Pons (tissue), 1 donor: Measurements from ENCODE around the gene SMIM9.
A peak's percentile ranks its signal among the peaks of the same experiment; 100 is the strongest.

Experiments used
- DNase-seq: peaks from one replicate; pipeline ENCODE4 v3.0.0-alpha.2; 2016; ENCODE audit warnings: low spot score

SMIM9 gene

DNA sequence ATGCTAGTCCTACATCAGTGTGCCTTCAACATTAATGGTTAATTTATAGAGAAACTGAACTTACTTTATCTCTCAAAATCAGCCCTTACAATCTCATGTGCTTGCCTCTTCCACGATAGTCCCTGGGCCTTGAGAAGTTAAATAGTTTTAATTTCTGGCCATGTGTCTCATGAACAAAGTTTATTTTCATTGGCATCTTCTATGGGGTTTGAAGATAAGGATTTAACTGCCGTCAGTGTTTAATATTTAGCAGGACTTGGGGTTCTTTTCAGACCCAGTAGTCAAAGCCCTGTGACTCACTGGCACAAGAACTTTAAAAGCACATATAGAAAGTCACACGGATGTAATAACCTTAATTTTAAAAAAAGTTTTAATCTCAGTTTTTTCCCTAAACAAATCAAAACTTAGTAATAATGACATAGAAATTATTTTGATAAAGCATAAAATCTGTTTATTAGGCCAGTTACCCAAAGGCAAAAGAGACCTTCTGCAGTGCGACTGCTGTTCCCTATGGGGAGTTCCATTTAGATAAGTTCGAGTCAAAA is 19.1 kb downstream of the SMIM9 start:
- no peak for DNase-seq

DNA sequence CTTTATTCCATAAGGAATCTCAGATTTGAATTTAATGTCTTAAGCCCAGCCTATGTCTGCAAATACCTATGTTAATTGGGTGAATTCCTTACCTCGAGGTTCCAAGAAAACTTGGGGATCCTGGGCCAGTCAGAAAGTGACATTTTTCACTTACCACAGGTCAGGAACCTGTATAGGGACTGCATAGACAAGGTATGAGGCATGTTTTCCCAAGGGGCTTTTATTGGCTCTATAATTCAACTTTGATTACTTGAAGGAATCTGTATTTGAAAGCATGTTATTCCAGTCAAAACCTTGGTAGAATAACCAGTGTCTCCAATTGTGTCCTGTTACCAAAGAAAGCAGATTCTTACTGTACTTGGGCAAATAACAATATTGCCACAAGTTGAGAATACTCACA is 20.7 kb downstream of the SMIM9 start:
- DNase-seq: no peak

DNA sequence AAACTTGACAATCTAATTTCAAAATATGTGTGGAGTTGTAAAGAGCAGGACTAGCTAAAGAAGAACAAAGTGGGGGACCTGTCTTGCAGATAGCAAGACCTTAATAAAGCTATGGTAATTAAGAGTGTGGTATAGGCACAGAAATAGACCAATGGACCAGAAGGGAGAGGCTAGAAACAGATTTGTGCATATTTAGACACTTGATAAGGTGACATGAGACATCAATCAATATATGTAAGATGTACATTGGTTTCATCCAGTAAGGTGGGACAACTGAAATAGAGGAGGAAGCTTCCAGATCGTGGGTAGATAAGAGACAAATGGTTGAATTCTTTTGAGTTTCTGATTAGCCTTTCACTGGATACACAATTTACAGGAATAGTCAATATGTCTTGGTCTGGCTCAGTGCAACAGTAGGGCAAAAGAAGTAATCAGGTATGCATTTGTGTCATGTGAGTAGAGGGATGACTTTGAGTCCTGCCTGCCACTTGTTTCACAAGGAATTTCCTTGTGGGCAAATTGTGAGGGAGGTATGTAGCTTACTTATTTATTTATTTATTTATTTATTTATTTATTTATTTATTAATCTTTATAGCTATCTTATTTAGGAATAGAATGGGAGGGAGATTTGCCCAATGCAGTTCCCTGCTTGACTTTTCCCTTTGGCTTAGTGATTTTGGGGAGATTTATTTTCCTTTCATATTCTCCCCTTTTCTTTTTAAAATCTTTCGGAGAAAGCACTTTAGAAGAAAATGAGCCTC is 21.9 kb downstream of the SMIM9 start:
- no peak for DNase-seq

DNA sequence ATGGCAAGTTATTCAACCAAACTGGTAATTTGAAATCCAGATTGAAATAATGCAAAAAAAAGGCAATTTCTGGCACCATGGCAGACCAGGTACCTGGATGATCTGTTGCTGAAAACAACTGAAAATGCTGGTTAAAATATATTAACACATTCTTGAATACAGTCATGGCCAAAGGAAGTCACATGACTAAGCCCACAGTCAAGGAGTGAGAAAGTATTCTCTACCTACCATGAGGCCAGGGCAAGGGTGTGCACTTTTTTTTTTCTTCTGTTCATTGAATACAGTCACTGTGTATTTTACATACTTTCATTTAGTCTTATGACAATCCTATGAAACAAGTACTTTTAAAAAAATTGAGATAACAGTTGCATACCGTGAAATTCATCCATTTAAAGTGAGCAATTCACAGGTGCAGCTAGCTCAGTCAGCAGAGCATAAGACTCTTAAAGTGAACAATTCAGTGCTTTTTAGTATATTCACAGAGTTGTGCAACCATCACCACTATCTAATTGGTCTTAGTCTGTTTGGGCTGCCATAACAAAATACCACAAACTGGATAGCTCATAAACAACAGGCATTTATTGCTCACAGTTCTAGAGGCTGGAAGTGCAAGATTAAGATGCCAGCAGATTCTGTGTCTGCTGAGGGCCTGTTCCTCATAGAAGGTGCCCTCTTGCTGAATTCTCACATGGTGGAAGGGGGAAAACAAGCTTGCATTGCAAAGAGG is 24.4 kb downstream of the SMIM9 start:
- no peak for DNase-seq

DNA sequence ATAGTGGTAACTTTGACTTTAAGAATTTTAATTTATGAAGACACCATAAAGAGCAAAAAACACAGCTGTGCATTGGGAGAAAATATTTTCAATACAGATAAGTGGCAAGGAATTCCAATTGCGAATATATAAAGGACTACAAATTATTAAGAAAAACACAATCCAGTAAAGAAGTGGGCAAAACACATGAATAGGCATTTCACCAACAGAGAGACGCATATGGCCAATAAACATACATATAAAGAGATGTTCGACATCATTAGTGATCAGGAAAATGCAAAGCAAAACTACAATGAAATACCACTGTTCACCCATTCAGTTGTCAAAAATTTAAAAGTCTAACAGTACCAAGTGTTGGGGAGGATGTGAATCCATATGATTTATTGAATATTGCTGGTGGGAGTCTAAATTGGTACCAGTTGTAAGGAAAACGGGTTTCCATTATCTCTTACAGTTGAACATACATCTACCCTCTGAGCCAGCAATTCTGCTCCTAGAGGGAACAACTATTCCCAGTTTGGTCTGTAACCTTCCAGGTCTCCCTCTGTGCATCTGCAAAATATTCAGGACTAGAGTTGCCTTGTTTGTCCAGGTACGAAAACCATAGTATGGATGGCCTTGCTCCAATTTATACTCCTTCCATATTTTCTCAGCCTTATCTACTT is 27.5 kb downstream of the SMIM9 start:
- DNase-seq: no peak

DNA sequence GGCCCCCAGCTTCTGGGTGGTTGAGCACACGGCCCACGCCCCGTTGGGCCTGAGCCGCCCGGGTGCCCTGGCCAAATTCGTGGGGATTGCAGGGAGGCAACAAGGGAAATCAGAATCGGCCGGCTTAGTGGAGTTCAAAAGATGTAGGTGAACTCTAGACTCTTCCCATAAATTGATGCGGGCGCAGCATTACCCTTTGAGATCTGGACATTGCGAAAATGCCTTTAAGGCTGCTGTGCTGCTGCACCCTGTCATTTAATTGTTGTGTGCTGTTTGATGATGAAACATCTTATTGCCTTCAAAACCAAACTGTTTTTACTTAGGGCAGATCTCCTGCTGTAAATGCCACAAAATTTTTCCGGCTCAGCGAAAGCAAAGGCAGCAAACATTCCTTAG is 28.8 kb downstream of the SMIM9 start:
- DNase-seq: peak; percentile 14

DNA sequence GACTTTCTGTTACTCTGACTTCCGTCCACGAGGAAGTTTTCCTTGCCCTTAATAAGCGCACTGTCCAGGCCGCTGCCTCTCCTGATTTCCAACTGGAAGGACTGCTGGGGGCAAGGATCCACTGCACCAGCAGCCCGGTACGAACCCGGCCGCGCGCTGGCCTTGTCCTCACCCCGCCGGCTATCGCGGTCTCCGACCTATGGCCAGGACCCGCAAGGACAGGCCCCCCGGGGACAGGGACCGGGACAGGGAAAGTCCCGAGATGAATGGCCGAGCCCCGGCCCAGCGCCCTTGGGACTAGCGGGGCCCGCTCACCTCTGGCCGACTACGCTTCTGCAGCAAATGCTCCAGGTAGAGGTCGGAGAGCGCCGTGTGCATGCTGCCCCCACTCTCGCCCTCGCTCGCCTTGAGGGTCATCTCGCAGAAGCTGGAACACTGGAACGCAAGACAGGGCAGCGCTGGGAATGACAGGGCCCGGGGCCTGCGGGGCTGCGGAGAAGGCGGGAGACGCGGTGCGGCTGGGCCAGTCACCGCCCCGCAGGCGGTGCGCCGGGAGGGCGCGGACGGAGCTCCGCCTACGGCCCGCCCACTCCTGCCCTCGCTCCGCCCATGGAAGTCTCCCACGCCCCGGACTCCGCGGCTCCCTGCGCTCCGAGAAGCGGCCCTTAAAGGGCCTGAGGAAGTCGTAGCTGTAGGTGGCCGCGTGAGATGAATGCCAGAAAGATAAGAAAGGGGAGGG is 29.3 kb downstream of the SMIM9 start, which contains the start of gene MPP1:
MPP1 (minus strand) TSS at position 529 of the 739 bp plus-strand sequence; CDS start at position 417, 112 bp downstream.
- DNase-seq: peak; percentile 62

DNA sequence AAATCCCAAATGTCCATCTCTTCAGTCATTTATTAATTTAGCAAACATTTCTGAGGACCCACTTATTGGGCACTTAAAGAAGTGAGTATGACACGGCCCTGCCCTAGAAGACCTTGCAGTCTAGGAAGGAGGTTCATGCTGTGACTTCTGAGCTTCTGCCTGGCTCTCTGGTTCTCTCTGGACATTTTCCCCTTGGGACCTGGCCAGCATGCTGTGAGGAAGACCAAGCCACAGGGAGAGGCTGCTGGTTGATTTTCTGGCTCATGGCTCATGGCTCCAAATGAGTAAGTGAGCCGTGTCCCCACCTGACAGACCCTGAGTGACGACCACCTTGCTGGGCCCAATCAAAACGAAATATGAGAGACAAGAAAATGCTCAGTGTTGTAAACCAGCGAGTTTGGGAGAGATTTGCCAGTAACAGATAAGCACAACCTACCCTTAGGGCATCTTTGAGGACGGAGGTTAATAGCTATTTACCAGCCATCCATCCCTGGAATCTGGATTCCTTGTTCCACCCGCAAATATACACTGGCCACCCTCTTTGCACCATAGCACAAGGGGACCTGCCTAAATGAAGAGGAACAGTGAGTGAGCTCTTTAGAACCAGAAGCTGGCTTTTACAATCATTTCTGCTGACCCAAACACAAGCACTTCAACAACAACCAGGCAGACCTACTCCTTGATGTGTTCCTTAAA is 30.1 kb downstream of the SMIM9 start:
- peak; percentile 12 for DNase-seq

DNA sequence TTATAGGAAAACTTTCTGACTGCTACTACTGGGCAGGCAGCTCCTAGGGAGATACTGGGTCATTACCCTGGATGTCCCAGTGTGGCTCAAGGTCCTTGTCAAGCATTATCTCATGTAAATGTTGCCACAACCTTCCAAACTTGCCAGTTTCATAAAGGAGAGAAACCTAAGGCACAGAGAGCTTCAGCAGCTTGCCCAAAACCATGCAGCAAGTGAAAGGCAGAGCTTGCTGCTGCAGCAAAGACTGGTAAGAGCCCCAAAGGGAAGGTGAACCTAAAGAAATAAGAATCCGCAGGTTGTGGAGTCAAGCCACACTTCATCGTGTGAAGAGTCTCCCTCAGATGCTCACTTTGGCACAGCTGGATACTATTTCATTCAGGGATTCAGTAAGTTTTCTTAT is 31.5 kb downstream of the SMIM9 start:
- DNase-seq: no peak

DNA sequence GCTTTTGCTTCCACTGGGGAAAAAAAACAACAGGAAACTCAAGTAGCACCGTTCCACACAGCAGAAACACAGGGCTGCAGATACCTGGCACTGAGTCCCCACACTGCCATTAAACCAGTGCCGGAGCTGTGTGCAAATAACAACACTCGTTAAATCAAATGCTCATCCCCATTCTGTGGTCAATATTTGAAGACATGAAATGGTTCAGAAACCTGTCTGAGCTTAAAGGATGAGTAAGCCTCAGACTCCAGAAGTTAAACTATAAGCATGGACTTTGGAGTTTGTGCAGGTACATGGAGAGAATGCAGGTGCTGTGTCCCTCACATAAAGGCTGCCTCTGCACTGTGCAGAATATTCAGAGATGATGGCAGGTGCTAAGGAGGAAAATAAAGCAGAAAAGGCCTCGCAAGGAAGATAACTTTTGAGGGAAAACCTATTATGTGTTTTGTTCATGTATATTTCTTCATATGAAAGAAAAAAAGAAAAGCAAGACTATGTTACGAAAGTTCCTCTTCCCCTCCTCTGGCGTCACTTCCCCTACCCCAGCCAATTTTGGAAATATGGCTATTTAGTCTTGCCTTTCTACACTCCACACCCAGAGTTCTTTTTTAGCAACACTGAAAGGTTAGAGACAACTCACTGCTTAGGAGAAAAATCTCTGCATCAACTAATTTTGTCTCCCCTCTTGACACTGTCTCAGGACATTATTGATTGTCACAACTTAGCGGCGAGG is 33.8 kb downstream of the SMIM9 start:
- no peak for DNase-seq

DNA sequence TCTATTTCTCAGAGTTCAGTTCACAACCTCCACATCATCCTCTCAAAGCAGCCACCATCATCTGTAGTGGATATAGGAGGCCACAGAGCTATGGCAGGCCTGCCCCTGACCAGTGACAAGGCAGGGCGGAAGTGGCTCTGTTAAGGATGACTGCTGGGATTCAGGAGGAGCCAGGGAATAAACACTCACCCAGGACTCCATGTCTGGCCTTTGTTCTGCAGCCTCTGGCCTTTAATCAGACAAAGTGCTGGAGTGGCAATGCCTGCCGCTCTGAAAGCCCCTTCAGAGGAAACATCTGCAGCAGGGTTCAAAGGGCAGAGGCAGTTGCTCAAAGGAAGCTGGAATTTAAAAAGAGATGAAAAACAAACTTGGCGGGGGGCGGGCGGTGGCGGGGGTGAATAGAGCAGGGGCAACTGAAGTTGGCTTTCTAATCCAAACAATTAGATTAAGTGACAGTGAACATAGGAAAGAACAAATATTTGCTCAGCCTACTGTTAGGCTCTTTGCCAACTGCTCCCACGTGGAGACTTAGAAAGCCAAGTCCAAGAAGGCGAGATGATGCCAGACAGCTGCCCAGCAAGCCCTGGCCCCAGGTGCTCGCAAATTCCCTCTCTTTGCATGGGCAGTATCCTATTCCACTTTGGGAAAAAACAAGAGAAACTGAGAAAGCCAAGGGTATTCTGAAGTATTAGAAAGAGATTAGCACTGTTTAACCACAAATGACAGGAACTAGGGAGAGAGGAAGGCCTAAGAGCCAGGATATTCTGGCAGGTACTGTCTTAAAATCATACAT is 34.7 kb downstream of the SMIM9 start:
- no peak for DNase-seq

DNA sequence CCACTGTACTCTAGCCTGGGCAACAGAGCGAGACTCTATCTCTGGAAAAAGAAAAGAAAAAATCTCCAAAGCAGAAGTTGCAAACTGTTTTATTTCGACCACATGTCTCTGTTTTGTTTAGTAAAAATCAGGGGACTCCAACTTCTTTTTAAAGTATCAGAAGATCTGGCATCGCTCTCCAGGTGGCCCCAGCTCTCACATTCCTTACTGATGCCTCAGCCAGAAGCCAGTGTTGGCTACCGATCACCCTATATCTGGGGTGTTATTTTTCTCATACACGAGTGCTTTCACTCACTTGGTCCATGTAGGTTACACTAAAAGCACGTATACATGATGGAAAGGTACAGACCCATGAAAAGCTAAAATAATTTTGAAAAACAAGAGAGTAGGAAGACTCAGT is 37.5 kb downstream of the SMIM9 start:
- DNase-seq: no peak

DNA sequence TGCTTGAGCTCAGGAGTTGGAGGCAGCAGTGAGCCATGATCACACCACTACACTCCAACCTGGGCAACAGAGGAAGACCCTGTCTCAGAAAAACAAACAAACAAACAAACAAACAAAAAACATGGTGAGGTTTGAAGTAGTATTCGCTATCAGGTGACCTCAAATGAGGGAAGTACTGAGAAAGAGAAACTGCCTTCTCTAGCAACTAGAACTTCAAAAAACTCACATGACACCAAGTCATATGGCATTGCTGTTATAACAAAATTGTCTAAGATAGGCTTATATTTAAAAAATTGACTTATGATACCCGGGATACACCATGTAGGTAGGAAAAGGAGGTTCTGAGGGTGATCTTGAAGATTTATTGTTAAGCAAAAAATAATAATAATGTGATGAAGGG is 39.4 kb downstream of the SMIM9 start:
- DNase-seq: no peak

DNA sequence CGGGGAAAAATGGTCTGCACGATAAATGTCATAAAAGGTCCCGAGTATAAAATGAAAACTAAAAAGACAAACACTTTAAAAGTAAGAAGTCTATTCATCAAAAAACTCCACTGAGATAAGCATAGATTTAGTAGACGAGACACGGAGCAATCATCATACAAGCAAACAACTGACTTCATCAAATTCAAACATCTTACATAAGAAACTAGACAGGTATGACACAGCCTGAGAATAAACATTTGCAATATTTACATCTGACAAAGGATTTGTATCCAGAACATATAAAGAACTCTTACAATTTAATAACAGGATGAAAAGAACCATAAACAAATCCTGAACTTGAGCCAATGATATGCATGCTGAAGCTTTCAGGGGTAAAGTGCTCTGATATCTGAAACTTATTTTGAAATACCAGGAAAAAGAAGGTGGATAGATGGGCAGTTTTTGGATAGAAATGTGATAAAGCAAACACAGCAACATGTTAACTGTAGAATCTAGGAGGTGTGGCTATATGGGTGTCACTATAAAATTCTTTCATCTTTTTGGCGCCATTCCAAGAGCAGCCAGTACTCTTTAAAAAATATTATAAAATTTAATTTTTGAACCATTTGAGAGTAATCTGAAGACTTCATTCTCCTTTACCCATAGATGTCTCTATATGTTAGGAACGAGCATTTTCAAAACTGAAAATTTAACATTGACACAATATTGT is 41.2 kb downstream of the SMIM9 start:
- DNase-seq: no peak

DNA sequence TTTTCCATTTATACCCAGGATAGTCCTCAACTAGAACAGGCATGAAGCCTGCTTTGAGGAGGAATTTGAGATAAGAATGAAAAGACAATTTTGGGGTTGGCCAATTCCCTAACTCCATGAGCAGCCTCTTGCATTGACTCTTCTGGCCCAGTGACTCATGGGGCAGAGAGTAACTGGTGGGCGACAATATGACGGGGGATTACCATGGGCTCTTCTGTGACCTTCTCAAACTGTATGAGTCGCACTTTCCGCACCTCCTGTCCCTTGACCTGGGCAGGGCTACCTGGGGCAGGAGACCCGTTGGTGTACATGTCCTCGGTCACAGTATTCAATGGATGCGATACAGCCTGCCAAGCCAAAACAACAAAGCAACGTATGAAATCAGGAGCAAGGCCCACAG is 42.5 kb downstream of the SMIM9 start:
- DNase-seq: no peak

DNA sequence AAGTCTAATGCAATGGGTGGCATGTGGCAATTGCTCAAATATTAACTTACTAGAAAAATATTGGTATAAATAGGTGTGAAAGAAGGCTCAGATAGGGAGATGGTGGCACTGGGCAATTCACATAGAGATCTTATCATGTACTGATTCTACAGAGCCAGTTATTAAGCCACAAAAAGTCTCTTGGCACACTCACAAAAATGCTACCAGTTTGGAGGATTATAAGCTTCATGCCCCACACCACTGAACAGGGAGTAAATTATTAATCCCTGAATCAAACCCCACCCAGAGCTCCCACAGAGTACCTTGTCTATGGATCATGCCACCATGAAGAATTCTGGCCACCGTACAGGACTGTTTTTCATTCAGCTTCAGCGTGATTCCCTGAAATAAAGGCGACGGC is 43.0 kb downstream of the SMIM9 start:
- no peak for DNase-seq

DNA sequence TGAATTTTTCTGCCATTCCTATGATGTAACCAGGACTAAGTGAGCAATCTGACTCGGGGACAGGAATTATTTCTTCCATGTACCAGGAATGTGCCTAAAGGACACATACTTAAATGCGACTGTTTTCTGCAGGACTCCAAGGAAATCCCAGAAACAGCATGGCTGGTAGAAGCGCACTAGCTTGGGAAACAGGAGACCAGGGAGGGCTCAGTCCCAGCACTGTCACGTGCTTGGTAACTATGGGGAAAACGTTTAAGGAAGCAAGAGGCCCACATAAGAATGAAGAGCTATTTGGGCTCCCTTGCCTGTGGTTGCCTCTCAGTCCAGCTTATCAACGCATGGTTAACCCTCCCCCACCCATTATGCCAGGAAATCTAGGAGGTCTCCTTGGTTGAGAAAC is 48.7 kb downstream of the SMIM9 start:
- no peak for DNase-seq

DNA sequence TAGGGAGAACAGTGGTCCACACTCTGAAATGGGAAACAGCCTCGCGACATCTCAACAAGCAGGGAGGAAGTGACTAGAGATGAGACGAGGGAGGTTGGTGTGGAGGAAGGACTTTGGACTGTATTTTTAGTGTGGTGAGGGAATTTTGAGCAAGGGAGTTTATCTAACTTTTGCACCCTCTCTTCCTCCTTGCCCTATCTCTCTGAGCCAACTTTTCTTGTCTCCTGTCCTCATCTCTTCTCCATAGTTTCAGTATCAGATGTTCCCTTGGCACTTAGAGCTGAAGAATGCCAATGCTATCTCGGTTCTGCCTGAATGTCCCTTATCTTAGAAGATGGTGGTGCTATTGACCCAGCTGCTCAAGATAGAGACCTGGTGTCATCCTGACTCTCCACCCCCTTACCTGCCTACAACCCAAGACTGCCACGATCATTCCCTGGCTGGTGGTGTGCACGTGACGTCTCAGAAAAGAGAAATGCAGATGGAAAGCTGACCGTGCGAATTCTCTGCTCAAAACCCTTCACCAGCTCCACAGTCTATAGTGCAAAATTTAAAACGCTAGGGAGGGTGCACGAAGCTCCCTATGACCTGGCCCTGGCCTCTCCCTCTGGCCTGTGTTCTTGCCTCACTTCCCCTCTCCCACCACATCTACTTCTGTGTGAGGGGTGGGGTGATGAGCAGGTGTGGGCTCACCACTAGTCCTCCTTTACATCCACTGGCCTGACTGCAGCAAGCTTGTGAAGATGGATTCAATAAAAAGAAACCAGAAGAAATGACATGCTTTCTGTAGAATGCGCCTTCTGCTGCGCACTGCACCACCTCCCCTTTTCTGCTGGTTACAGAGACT is 50.1 kb downstream of the SMIM9 start:
- no peak for DNase-seq
